GM12875 (cell line): ENCODE measurements around the gene TM9SF4.
"Not testable (repeated sequence)": the region's sequence is repeated elsewhere in the genome, so short reads cannot be mapped to it uniquely, and the experiment has no call there.

Source experiments
- H3K4me3 ChIP-seq: one replicate; pipeline ENCODE4 v1.5.1; 2011; ENCODE audit warnings: low read depth, low read length, control low read depth
- CTCF ChIP-seq: IDR thresholded peaks from 2 replicates; pipeline ENCODE4 v1.5.1; 2011; ENCODE audit warnings: low read depth, mild to moderate bottlenecking, control low read depth, inconsistent platforms, low read length, moderate library complexity, borderline replicate concordance; ENCODE audit not compliant: insufficient read depth

Gene TM9SF4

GRCh38 chr20:32116079-32116521 is 6.6 kb downstream of the TM9SF4 start:
- no peak overlapping the region for H3K4me3 ChIP-seq
- TF ChIP-seq CTCF = no peak

- not testable (repeated sequence) for H3K4me3 ChIP-seq
Measured at GRCh38 chr20:32116796-32117195, 7.3 kb downstream of the TM9SF4 start.

- not testable (repeated sequence) for H3K4me3 ChIP-seq
Measured at GRCh38 chr20:32118427-32118826, 8.9 kb downstream of the TM9SF4 start.

GRCh38 chr20:32119734-32120133 is 10.2 kb downstream of the TM9SF4 start:
- H3K4me3 ChIP-seq = no peak overlapping the region
- no peak for TF ChIP-seq CTCF

- not testable (repeated sequence) for H3K4me3 ChIP-seq
Measured at GRCh38 chr20:32121908-32122307, 12.4 kb downstream of the TM9SF4 start.

- H3K4me3 ChIP-seq = no peak overlapping the region
- no peak for TF ChIP-seq CTCF
Measured at GRCh38 chr20:32123088-32123487, 13.6 kb downstream of the TM9SF4 start.

GRCh38 chr20:32124916-32125454 is 15.5 kb downstream of the TM9SF4 start:
- TF ChIP-seq CTCF = no peak
- no peak overlapping the region for H3K4me3 ChIP-seq

- no peak overlapping the region for H3K4me3 ChIP-seq
- TF ChIP-seq CTCF = no peak
Measured at GRCh38 chr20:32125506-32125905, 16.0 kb downstream of the TM9SF4 start.

GRCh38 chr20:32126919-32127318 is 17.4 kb downstream of the TM9SF4 start:
- TF ChIP-seq CTCF = no peak
- H3K4me3 ChIP-seq = no peak overlapping the region
